ENCODE results near the gene TRIM50. TPM values are rescaled to one million over a fixed set of nuclear protein-coding genes. Genes with fewer than 3 reads are reported as not detected.

The TRIM50 gene
- total and polyA plus RNA-seq, 2 donors (not counting 1 experiment from before 2014, with no cell fraction given) = not detected

GRCh38 chr7:73345538-73345937 lies 17.7 kb upstream of the TRIM50 start:
- TF ChIP-seq CTCF (conservative IDR thresholded peaks at IDR 0.05 in 1 of 2, IDR thresholded peaks at IDR 0.05 in 1 of 2; ENCODE audit: low read depth in 1 of 2, low read length in 2 of 2) (no peak), EZH2 (IDR thresholded peaks at IDR 0.05; ENCODE audit: low read length, missing control alignments) (no peak)
- Histone ChIP-seq H3K4me1 (ENCODE audit: control insufficient read depth, extremely low read depth, insufficient read depth, low read length) (peaks cover 5% of the 10 kb centered on the region), H4K20me1 (ENCODE audit: control insufficient read depth, extremely low read depth, insufficient read depth, low read length) (no peaks in the 10 kb centered on the region), H3K27me3 (ENCODE audit: control insufficient read depth, insufficient read depth, low read length) (no peaks in the 10 kb centered on the region), H2AFZ (ENCODE audit: low read length) (no peak overlapping the region), H3K36me3 (ENCODE audit: control insufficient read depth, insufficient read depth, low read length) (no peaks in the 10 kb centered on the region), H3K9ac (ENCODE audit: insufficient read depth, low read length) (no peak overlapping the region), H3K79me2 (ENCODE audit: control insufficient read depth, insufficient read depth, low read length) (no peaks in the 10 kb centered on the region), H3K27ac (ENCODE audit: insufficient read depth, low read length) (no peak overlapping the region), H3K9me3 (ENCODE audit: control insufficient read depth, insufficient read depth, low read depth, low read length) (no peaks in the 10 kb centered on the region), H3K4me3 (replicated peaks in 1 of 4; ENCODE audit: control extremely low read depth in 1 of 4, insufficient read depth in 1 of 4, low read depth in 3 of 4, low read length in 4 of 4) (no peak overlapping the region), H3K4me2 (ENCODE audit: extremely low read depth, insufficient read depth, low read length) (no peak overlapping the region)
- no peak for DNase-seq (ENCODE audit: low read depth in 2 of 2)

- Histone ChIP-seq H3K27ac (ENCODE audit: insufficient read depth, low read length) (no peak overlapping the region), H4K20me1 (ENCODE audit: control insufficient read depth, extremely low read depth, insufficient read depth, low read length) (no peaks in the 10 kb centered on the region), H2AFZ (ENCODE audit: low read length) (no peak overlapping the region), H3K9ac (ENCODE audit: insufficient read depth, low read length) (no peak overlapping the region), H3K4me3 (replicated peaks in 1 of 4; ENCODE audit: control extremely low read depth in 1 of 4, insufficient read depth in 1 of 4, low read depth in 3 of 4, low read length in 4 of 4) (no peak overlapping the region), H3K4me1 (ENCODE audit: control insufficient read depth, extremely low read depth, insufficient read depth, low read length) (peaks cover 5% of the 10 kb centered on the region), H3K9me3 (ENCODE audit: control insufficient read depth, insufficient read depth, low read depth, low read length) (no peaks in the 10 kb centered on the region), H3K4me2 (ENCODE audit: extremely low read depth, insufficient read depth, low read length) (no peak overlapping the region), H3K36me3 (ENCODE audit: control insufficient read depth, insufficient read depth, low read length) (no peaks in the 10 kb centered on the region), H3K27me3 (ENCODE audit: control insufficient read depth, insufficient read depth, low read length) (peaks cover under 1% of the 10 kb centered on the region), H3K79me2 (ENCODE audit: control insufficient read depth, insufficient read depth, low read length) (no peaks in the 10 kb centered on the region)
- no peak for DNase-seq (ENCODE audit: low read depth in 2 of 2)
- TF ChIP-seq EZH2 (IDR thresholded peaks at IDR 0.05; ENCODE audit: low read length, missing control alignments) = no peak
- TF ChIP-seq CTCF (conservative IDR thresholded peaks at IDR 0.05 in 1 of 2, IDR thresholded peaks at IDR 0.05 in 1 of 2; ENCODE audit: low read depth in 1 of 2, low read length in 2 of 2) = no peak
Measured at GRCh38 chr7:73343671-73344380, 15.9 kb upstream of the TRIM50 start.

- Histone ChIP-seq H3K79me2 (ENCODE audit: control insufficient read depth, insufficient read depth, low read length) (no peaks in the 10 kb centered on the region), H3K27ac (ENCODE audit: insufficient read depth, low read length) (no peak overlapping the region), H3K4me2 (ENCODE audit: extremely low read depth, insufficient read depth, low read length) (peak overlapping the region; percentile 86), H3K9ac (ENCODE audit: insufficient read depth, low read length) (no peak overlapping the region), H3K27me3 (ENCODE audit: control insufficient read depth, insufficient read depth, low read length) (peaks cover 4% of the 10 kb centered on the region), H3K36me3 (ENCODE audit: control insufficient read depth, insufficient read depth, low read length) (no peaks in the 10 kb centered on the region), H3K4me1 (ENCODE audit: control insufficient read depth, extremely low read depth, insufficient read depth, low read length) (peaks cover 5% of the 10 kb centered on the region), H3K9me3 (ENCODE audit: control insufficient read depth, insufficient read depth, low read depth, low read length) (no peaks in the 10 kb centered on the region), H2AFZ (ENCODE audit: low read length) (peak overlapping the region; percentile 89), H4K20me1 (ENCODE audit: control insufficient read depth, extremely low read depth, insufficient read depth, low read length) (no peaks in the 10 kb centered on the region), H3K4me3 (replicated peaks in 1 of 4; ENCODE audit: control extremely low read depth in 1 of 4, insufficient read depth in 1 of 4, low read depth in 3 of 4, low read length in 4 of 4) (peak overlapping the region in 1 of 4 experiments; percentile 20)
- peak; percentile 45 to 78 for DNase-seq (ENCODE audit: low read depth in 2 of 2)
- TF ChIP-seq CTCF (conservative IDR thresholded peaks at IDR 0.05 in 1 of 2, IDR thresholded peaks at IDR 0.05 in 1 of 2; ENCODE audit: low read depth in 1 of 2, low read length in 2 of 2) (peak; percentile 68 to 80), EZH2 (IDR thresholded peaks at IDR 0.05; ENCODE audit: low read length, missing control alignments) (no peak)
Measured at GRCh38 chr7:73342645-73343044, 14.8 kb upstream of the TRIM50 start.
